Epidermal melanocyte (primary cell): ENCODE measurements around the gene P2RX7.
A peak's percentile ranks its signal among the peaks of the same experiment; 100 is the strongest.
"Not testable (repeated sequence)": the region's sequence is repeated elsewhere in the genome, so short reads cannot be mapped to it uniquely, and the experiment has no call there.

Experiments
- DNase-seq: peaks from one replicate; pipeline ENCODE4 v3.0.0; 2011; ENCODE audit warnings: low spot score; ENCODE audit not compliant: insufficient read length

P2RX7 gene

DNA sequence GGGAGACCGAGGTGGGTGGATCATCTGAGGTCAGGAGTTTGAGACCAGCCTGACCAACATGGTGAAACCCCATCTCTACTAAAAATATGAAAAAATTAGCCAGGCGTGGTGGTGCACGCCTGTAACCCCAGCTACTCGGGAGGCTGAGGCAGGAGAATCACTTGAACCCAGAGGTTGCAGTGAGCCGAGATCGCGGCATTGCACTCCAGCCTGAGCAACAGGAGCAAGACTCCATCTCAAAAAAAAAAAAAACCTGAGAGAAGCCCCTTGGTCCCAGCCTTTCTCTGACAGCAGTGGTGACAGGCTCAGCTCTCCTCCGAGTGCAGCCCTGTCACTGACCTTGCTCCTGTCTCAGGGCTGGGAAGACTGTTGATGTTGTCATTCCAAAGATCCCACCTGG is 94.2 kb downstream of the P2RX7 start:
- not testable (repeated sequence) for DNase-seq

DNA sequence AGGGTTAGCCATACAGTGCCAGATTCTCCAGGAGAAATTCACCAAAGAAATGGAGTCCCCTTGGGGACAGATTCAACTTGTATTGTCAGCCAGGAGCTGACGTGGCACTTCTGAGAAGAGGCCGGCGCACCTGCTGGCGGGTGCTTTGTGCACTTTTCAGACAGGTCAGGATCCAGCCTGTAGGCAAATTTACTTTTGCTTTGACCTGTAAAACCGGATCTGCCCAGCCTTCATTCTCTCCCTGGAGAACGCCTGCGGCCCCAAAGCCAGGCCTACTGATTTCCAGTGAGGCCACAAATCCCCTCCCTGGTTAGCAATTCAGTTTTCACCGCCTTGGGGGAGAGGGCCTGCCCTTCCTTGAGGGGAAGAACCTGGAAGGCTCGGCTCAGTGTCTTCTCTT is 94.6 kb downstream of the P2RX7 start:
- no peak for DNase-seq

DNA sequence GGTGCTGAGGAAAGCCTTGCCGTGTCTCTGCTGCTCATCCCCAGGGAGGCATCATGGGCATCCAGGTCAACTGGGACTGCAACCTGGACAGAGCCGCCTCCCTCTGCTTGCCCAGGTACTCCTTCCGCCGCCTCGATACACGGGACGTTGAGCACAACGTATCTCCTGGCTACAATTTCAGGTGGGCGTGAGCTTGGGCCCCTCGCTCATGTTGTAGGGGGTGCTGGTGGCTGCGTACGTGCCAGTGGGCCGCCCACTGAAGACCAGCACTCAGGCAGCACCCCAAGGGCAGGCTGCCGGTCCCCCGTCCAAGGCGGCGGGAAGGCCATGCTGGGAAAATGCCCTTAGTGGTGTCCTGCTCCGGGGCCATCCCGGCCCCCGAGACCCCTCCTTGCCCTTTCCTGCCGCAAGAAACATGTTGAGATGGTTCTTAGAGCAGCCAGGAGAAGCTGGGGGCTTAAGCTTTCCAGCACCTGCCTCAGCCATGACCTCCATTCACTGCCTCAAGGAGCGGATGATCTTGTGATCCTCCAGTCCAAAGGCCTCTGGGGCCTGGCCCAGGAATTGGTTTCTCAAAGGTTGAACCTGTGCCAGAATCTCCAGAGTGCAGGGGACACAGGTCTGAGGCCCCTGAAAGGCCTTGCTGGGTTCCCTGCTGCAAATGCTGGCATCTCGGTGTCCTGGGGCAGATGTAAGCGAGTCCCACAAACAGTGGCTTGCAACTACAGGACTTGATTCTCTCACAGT is 96.4 kb downstream of the P2RX7 start:
- DNase-seq: no peak

DNA sequence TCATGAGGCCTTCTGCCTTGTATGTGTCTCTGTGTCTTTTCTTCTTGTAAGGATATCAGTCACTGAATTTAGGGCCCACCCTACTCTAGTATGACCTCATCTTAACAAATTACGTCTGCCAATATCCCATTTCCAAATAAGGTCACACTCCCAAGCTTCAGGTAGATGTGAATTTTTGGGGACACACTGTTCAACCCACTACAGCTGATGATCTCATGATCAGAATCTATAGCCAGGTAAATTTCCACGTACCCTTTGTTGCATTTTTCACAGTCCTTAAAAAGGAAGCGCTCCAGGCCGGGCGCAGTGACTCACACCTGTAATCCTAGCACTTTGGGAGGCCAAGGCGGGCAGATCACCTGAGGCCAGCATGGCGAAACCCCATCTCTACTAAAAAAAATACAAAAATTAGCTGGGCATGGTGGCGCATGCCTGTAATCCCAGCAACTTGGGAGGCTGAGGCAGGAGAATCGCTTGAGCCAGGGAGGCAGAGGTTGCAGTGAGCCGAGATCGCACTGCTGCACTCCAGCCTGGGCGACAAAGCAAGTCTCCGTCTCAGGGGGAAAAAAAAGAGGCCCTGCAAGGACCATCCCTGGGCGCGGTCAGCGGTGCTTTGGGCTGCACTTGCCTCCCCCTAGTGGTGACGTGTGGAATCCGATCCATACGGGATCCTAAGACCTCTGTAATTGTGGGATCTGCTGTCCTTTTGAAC is 97.3 kb downstream of the P2RX7 start:
- peak; percentile 90 for DNase-seq

DNA sequence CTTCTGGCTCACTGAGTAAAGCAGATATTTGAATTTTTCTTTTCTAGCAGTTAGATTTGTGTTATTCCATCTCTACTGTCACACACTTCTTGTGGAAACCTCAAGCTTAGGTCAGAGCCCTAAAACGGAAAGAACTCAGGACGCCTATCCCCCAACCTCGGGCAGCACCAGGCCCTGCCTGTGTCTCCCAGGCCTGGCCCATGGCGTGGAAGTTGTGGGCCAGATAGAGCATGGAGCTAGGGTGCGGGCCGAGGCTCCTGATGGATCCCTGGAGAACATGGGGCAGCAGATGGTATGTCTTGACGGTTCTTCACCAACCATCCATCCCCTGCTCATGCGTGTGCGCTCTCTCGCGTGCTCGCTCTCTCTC is 97.8 kb downstream of the P2RX7 start:
- DNase-seq: no peak

DNA sequence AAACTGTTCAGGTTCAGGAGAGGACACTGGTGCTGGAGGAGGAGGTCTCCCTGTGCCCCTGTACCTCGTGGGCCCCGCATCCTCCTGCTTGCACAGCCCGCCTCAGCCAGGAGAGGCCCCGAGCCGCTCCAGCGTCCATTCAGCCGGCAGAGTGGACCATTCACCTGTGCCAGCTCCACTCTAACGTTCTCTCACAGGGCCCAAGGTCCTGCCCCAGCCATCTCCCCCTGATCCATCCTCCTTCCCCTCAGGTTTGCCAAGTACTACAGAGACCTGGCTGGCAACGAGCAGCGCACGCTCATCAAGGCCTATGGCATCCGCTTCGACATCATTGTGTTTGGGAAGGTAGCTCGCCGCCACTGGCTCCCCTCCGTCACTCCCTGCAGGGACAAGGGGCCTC is 99.5 kb downstream of the P2RX7 start:
- DNase-seq: no peak

DNA sequence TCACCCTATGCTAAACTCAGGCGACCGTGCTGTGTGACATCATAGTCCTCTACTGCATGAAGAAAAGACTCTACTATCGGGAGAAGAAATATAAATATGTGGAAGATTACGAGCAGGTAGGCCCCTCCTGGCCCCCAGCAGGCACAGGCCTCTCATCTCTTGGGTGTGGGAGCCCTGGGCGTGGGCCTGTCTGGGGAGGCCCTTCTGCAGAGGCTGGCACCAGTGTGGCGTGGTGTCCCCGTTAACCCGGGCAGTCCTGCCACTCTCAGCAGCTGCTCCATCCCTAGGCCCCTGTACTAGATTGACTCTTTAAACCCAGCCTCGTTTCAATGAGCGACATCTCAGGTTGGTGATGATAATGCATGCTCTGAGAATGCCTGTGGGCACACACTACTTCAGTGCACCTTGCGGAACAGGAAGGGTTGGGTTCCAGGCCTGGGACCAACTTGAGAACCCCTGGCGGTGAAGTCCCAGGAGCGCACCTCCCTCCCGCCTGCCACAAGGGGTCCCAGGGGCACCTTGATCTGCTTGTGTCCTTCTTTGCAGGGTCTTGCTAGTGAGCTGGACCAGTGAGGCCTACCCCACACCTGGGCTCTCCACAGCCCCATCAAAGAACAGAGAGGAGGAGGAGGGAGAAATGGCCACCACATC is 100.4 kb downstream of the P2RX7 start:
- DNase-seq: no peak

DNA sequence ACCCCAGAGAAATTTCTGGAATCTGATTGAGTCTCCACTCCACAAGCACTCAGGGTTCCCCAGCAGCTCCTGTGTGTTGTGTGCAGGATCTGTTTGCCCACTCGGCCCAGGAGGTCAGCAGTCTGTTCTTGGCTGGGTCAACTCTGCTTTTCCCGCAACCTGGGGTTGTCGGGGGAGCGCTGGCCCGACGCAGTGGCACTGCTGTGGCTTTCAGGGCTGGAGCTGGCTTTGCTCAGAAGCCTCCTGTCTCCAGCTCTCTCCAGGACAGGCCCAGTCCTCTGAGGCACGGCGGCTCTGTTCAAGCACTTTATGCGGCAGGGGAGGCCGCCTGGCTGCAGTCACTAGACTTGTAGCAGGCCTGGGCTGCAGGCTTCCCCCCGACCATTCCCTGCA is 100.9 kb downstream of the P2RX7 start:
- DNase-seq: no peak

DNA sequence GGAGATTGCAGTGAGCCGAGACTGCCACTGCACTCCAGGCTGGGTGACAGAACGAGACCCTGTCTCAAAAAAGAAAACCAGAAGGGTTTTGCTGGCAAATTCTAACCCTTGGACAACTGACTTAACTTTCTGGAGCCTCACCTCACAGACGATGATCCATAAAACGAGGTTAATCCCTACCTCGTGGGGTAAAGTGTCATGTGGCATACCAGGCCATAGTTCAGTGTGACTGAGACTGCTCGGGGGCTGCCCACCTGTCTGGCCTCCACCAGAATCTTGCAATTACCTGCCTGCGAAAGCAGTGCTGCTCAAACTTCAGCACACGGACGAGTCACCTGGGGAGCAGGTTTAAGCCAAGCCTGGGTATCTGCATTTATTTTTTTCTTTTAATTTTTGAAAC is 104.1 kb downstream of the P2RX7 start:
- DNase-seq: no peak

DNA sequence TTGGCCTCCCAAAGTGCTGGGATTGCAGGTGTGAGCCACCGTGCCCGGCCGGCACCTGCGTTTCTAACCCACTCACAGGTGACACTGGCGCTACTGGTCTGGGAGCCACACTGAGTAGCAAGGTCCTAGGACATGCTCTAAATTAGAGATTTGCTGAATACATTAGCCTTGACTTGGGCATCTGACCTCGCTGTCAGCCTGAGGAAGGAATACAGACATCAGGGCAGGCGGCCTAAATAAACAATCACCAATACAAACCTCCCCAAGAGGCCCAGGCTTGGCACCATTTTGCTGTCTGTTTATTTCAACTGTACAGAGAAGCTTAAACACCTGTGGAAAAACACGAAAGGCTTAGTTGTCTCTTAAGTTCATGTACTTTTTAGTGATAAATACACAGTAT is 104.7 kb downstream of the P2RX7 start:
- no peak for DNase-seq
